HG02588 (cell line): ENCODE measurements around the gene ZNF101.
A peak's percentile ranks its signal among the peaks of the same experiment; 100 is the strongest.

Experiments
- ATAC-seq: cut with Tn5 transposase; IDR thresholded peaks from one replicate; pipeline ENCODE4 v1.9.1; 2021; ENCODE audit warnings: mild to moderate bottlenecking, moderate library complexity; ENCODE audit not compliant: unreplicated experiment

ZNF101 gene

GRCh38 chr19:19668230-19669012 lies at the start of gene ZNF101:
Gene ZNF101, plus strand, starts transcription at chr19:19668839. Its CDS starts 125 bp downstream, at chr19:19668964.
- ATAC-seq = peak; percentile 62

GRCh38 chr19:19619181-19619848 lies 49.3 kb upstream of the ZNF101 start:
- no peak for ATAC-seq

DNA sequence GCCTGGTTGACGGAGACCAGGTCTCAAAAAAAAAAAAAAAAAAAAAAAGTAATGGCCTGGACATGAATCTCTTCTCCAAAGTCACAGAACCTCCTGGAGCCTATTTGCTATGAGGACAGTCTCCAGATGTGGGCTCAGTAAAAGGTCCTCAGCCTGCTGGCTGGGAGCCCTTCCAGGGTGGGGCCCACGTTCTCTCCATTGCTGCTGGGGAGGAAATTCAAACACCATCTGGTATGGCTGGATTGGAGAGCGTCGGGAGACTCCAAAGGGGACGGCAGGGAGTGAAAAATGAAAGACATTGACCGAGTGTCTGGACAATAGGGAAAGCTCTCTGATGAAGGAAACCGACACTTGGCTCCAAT lies 48.8 kb upstream of the ZNF101 start:
- ATAC-seq = no peak

DNA sequence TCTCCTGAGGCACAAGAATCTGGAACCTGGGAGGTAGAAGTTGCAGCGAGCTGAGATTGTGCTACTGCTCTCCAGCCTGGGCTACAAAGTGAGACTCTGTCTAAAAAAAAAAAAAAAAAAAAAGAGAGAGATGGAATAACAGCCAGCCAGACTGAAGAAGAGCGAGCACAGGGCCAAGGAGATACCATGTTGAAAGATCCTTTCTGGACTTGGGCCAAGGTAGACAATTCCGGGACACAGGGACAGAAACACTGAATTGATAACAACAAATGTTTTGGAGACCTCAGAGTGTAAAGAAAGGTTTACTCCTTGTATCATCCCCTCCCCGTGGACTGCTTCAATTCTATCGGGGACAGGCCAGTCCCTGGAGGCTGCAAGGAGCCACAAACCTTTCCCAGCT lies 45.3 kb upstream of the ZNF101 start:
- ATAC-seq = no peak

GRCh38 chr19:19624032-19624570 lies 44.5 kb upstream of the ZNF101 start:
- no peak for ATAC-seq

- ATAC-seq = no peak
These were observed 41.8 kb upstream of the ZNF101 start for GRCh38 chr19:19626516-19627472.

DNA sequence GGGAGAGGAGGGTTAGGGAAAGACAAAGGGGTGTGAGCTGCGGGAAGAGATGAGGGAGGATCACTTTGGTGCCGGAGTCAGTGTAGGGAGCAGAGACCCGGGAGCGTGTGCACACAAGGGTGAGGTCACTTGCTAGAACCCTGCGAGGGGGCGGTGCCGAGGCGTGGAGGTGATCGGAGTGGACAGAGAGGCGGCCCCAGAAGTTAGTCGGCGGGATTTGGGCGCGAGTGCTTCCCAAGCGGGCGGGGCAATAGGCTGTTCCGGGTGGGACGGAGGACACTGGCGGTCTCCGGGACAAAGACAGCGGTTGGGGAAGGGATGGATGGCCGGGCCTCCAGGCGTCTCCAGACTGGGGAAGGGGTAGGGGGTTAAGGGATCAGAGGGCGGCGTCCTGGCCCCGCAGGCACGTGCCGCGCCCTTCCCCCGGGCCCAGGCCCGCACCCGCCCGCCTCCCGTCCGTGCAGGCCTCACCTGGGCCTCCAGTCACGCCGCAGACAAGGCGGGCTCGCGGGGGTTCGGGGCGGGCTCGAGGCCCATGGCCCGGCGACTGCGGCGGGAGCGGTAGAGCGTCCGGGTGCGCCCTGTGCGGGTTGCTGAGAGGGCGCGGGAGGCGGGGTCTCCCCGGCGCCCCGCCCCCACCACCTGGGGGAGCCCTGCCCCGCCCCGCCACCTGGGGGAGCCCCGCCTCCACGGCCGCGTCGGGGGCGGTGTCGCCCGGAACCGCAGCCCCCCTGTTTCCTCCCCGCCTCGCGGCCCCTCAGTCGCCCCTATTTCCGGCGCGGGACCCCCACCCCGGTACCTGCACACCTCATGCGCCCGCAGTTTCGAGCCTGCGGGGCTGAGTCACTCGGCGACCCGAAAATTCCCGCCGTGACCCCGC lies 40.8 kb upstream of the ZNF101 start, which contains the start of gene LPAR2:
LPAR2 (minus strand) TSS at position 600 of the 880 bp plus-strand sequence. CDS start 945 bp downstream, outside the sequence.
- ATAC-seq = peak; percentile 65

DNA sequence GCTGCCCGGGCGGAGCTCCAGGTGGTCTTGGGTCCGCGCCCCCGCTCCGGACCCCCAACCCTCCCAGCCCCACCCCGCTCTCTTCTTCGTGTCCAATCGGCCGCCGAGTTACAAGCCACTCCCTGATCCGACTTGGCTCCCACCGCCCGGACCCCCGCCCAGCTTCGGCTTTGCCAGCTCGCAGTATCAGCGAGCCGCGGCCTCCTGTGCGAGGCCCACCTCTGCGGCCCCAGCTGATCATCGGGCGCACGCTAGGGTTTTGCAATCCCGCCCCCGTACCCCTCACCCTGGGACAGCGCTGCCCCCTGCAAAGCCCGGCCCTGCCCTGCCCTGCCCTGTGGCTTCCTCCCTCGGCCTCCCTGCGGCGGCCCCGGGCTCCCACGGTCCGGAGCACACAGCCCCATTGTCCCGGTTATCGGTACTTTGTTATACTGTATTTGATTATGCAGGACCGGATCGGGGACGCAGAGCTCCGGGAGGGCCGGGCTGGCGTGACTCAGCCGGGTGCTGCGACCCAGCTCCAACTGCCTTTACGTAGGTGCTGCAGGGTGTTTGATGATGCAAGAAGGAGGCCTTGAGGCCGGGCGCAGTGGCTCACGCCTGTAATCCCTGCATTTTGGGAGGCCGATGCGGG lies 40.0 kb upstream of the ZNF101 start:
- ATAC-seq = peak; percentile 14

- ATAC-seq = no peak
These were observed 38.6 kb upstream of the ZNF101 start for GRCh38 chr19:19630062-19630414.

DNA sequence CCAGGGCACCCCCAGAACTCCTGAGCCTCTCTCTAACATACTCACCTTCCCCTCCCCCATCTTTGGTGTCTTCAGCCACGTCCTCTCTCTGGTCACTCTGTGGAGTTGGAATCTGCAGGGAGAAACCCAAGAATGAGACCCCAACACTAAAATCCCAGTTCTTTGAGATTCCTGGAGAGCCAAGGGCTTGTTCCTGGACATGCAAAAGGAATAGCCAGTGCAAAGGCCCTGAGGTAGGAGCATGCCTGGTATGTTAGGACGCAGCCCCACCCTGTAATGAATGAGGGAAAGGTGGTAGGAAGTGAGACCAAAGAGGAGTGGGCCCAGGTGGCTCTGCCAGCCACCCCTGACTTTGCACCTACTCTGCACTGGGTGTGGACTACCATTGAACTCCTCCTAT lies 38.2 kb upstream of the ZNF101 start:
- ATAC-seq = no peak

GRCh38 chr19:19631346-19631745 lies 37.3 kb upstream of the ZNF101 start:
- ATAC-seq = no peak

DNA sequence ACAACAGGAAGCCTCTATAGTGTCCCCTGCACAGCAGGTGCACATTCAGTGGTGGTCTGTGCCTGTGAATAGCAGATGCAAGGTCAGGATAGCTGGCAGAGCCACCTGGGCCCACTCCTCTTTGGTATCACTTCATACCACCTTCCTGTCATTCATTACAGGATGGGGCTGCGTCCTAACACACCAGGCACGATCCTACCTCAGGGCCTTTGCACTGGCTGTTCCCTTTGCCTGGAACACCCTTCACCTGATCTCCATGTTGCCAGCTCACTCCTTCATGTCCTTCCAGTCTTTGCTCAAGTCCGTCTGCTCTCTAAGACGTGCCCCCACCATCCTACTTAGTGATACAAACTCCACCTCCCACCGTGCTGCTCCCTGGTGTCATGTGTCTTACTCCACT lies 36.0 kb upstream of the ZNF101 start:
- ATAC-seq = no peak

- ATAC-seq = no peak
These were observed 34.7 kb upstream of the ZNF101 start for GRCh38 chr19:19633711-19634515.

DNA sequence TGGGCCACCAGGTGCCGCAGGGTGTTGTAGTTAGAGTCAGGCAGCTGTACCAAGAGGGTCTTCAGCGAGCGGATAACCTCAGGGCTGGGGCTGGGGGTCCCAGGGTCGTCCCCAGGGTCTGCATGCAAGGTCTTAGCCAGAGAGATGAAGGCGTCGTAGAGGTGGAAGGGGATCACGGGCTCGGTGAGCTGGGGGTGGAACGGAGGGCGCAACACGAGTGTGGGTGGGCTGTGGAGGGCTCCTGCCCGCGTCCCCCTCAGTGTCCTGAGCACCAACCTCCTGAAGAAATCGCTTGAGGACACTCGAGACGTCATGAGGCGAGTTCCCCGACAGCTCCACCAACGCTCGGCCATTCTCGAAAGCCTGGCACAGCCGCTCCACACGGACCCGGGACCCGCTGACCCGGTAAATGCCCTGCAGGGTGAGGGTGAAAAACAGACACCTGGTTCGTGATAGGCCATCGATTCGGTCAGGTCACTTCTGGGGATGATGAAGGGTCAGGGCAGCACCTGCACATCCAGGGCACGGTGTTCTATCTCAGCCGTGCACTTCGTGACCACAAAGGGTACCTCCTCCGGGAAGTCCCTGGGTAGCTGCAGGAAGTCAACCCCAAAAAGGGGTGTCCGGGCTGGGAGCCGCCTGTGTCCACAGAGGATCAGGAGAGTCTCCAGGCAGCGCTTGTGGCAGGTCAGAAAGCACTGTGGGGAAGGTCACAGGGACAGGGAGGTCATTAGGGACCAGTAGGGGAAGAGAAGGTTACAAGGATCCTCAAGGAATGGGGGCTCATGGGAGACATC lies 33.9 kb upstream of the ZNF101 start:
- ATAC-seq = no peak

- ATAC-seq = no peak
These were observed 33.3 kb upstream of the ZNF101 start for GRCh38 chr19:19635313-19635702.

GRCh38 chr19:19636573-19637185 lies 32.0 kb upstream of the ZNF101 start:
- no peak for ATAC-seq

DNA sequence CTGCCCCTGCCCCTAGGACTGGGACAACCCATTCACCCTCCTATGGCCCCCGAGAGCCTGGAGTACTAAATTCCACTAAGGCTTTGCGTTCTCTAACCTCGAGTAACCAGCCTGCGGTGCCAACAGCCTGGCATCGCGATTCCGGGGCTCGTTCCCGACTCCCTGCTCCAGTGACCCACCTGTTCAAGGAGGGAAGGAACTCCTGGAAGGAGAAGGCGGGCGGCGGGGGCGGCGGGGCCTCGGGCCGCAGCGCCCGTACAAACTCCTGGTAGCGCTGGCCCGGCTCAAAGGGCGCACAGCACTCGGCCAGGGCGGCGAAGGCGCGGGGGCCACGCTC lies 31.5 kb upstream of the ZNF101 start:
- no peak for ATAC-seq
